SK-N-MC (cell line): ENCODE results near the gene MRPL9.

Experiments used
- EZH2 ChIP-seq: fragments of 200-600 bp; sonication (generic); IDR thresholded peaks from one replicate; pipeline ENCODE4 v1.6.1; 2017; ENCODE audit warnings: antibody characterized with exemption
- FOXP2 ChIP-seq: optimal IDR thresholded peaks from 2 replicates; pipeline ENCODE3; 2011; ENCODE audit warnings: mild to moderate bottlenecking, moderate library complexity; ENCODE audit not compliant: insufficient read depth; ENCODE audit errors: extremely low read length, control extremely low read depth
- POLR2AphosphoS5 ChIP-seq: IDR thresholded peaks from 2 replicates; pipeline ENCODE4 v1.6.1; 2012; ENCODE audit warnings: mild to moderate bottlenecking, low read depth, low read length, borderline replicate concordance

GRCh38 chr1:151809290-151809984 lies 46.1 kb upstream of the MRPL9 start:
- TF ChIP-seq EZH2 = no peak
- TF ChIP-seq POLR2AphosphoS5 = no peak
- no peak for TF ChIP-seq FOXP2
